GM21737 (cell line): ENCODE data around the gene AQP4.

ENCODE experiments used
- ATAC-seq: cut with Tn5 transposase; IDR thresholded peaks from one replicate; pipeline ENCODE4 v1.9.1; 2021; ENCODE audit warnings: mild to moderate bottlenecking, moderate library complexity; ENCODE audit not compliant: unreplicated experiment

AQP4 gene, protein sequence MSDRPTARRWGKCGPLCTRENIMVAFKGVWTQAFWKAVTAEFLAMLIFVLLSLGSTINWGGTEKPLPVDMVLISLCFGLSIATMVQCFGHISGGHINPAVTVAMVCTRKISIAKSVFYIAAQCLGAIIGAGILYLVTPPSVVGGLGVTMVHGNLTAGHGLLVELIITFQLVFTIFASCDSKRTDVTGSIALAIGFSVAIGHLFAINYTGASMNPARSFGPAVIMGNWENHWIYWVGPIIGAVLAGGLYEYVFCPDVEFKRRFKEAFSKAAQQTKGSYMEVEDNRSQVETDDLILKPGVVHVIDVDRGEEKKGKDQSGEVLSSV

GRCh38 chr18:26865557-26865956, at the start of gene AQP4:
AQP4 (minus strand) TSS chr18:26865707; CDS start chr18:26865689, 18 bp downstream.
- ATAC-seq = no peak

DNA sequence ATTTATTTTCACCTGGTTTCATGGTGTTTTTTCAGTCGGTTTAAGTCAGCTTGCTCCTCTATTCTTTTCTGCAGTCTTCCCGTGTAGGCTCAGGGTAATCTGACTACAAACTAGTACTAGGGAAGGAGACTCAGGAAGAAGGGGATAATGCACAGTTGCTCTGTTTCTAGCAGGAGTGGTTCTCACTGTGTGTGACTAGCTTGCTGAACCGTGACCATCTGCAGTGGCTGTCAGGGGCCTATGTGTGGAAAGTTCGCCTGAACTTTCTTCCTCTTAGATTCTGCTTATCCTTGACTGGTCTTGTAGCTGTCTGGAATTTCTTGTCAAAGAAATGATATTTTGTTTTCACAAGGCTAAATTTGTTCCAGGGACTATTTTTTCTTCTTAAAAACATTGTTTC, 46.3 kb upstream of the AQP4 start:
- ATAC-seq = no peak

DNA sequence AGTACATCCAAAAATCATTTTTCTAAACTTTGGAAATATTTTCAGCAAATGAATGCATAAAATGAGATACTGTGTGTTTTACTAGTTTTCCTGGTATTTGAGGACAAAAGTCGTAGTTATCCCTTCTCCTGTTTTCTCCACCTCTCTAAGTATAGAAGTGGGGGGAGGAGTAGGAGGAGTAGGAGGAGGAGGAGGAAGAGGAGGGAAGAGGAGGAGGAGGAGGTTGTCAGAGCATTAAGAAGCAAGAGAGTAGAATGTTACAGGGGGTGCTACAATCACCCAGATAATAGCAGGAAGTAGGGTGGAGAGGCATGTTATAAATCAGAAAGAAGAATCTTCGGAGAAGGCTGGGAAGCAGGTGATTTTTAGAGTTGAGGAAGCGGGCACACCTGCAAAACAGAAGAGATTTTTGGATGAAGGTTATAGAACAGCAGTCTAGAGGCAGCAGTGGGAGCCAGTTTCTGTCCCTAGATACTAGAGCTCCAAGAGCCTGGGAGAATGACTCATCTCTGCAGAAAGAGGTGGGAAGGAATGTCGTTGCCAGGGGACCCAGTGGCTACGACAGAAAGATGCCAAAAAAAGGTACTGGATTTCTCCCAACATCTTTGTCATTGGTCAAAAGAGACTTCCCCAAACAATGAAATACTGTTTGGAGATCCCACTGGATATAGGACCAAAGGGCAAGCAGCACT, 44.2 kb upstream of the AQP4 start:
- ATAC-seq = no peak

DNA sequence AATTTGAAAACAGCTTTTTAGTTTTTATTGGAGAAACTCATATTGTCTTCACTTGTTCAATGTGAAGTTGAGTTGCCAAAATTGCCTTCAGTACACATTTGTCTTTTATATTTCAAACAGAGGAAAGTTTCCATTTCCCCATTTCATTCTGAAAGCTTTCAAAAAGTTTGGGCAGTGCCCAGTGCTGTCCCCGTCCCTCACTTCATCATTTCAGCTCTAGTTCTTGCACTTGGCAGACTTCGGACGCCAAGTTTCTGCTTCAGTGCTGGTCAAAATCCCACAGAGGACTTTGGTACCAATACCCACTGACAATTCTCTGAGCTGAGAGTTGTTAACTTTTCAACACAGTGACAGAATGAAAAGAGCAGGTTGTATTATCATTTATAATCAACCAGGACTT, 43.4 kb upstream of the AQP4 start:
- ATAC-seq = no peak

DNA sequence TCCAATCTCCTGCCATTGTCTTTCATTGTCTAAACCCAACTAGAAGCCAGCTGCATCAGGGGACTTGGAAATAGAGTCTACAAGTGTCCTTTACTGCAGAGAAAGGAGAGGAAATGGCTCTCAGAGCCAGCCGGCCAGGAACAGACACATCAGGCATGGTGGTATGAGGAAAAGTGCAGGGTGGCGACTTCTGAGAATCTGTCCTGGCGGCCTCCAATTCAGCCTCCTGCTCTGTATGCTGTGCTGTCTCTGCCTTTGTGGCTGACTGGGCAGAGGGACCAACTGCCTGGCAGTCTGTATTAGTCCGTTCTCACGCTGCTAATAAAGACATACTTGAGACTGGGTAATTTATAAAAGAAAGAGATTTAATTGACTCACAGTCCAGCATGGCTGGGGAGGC, 36.8 kb upstream of the AQP4 start:
- ATAC-seq = no peak

DNA sequence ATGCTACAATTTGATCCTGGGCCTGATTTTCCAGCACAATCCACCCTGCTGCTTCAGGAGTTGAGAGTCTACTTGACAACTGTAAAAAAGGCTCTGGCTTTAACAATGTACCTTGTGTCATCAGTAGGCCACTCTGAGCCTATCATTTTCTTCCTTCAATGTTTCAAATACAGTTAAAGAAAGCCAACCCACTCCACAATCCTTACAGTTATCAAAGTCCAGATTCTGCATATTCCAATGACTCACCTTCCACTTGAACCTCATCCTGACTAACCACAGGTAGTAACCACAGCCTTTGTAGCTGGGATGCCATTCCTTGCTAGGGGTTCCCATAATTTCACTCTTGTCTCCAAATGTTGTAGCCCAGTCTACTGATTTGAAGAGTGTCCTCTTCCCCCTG, 35.5 kb upstream of the AQP4 start:
- no peak for ATAC-seq

DNA sequence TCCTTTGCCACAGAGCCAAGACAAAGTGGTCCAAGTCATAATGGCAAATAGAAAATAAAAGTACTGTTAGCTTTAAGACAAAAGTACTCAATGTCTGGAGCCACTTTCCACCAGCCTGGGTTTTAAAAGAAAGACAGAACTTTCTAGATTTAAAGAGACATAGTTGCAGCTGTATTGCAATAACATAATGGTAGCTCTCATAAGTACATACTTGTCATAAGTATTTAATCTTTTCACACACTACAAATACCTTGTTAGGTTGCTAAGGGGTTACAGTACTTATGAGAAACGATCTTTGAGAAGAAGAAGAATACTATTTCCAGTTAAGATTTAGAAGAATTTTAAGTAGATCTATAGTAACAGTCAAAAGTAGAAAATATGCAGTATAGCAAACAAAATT, 28.9 kb upstream of the AQP4 start:
- ATAC-seq = no peak

DNA sequence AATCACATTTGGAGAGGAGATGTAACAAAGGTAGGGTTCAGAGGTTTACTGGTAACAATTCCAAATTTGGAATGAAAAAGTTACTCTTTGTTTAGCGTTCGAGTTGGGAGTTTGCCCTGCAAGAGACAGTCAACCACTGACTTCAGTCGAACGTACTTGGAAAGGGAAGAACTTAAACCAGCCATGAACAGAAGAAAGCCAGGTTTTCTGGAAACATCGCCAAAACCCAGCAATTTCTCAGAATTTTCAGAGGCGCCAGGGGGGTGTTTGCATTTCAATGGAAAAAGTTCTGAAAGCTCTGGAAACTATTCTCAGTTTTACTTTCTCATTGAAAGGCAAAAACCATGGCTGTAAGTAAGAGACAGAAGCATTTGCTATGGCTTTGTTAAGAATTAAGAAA, 28.5 kb upstream of the AQP4 start:
- no peak for ATAC-seq

GRCh38 chr18:26888259-26888658, 22.8 kb upstream of the AQP4 start:
- ATAC-seq = no peak

GRCh38 chr18:26875040-26875654, 9.6 kb upstream of the AQP4 start:
- ATAC-seq = no peak

GRCh38 chr18:26874283-26874682, 8.8 kb upstream of the AQP4 start:
- no peak for ATAC-seq

DNA sequence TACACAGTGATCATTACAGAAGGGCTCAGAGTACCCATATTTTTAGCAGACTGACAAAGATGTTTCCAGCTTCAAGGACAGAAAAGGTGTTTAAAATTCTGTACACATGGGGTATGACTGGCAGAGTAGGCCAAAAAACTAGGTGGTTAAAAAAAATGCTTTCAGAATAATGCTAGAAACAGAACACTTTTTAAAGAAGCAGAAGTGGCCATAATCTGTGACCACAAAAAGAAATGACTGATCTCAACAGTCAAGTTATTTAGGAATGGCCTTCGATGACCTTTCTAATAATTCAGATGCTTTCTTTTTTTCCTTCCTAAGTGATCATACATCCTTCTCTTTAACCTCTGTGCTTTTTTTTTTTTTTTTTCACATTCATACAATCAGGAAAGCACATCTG, 4.1 kb upstream of the AQP4 start:
- no peak for ATAC-seq

- ATAC-seq = no peak
These were observed 3.6 kb upstream of the AQP4 start for GRCh38 chr18:26868968-26869586.

DNA sequence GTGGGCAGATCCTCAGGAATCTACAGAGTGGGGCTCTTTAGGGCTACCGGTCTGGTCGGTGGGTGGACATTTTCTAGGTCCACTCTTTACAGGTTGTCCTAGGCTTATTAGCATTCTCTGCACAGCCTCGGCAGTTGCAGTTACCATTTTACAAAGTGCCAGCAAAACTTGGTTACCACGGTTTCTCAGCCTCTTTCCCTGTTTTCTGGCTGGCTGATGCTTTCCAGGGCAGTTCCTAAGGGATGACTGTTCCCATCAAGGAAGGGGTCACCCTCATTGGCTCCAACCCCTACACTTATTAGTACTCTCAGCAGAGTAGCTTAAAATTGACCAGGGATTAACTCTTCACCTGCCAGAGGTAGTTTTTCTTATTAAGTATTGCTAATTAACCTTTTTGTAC, 2.0 kb upstream of the AQP4 start:
- no peak for ATAC-seq

GRCh38 chr18:26864658-26865057, 849 bp downstream of the AQP4 start:
- ATAC-seq = no peak

DNA sequence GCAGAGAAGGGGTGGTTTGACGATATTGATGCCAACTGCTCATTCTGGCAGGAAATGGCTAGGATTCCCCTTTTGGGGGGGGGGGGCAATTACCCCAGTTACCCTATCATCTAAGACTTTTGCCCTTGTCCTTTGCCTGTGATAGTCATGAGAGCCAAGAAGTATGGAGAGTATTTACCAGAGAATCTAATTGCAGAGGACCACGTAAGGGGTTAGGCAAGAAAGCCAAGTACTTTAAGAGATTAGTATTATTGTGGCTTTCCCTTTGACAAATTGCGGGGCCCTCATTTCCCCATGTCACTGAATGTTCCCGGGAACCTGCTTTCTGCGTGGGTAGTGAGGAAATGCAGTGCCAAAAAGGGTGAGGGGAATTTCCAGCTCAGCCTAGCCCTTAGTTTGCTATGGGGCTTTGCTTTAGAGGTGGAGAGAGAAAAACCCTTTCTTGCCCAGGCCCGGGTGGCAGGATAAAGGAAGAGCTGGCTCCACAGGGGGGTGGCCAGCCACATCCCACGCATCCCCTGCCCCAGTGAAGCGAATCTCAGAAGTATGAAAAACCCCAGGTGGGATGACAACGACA, 1.5 kb downstream of the AQP4 start:
- ATAC-seq = no peak

DNA sequence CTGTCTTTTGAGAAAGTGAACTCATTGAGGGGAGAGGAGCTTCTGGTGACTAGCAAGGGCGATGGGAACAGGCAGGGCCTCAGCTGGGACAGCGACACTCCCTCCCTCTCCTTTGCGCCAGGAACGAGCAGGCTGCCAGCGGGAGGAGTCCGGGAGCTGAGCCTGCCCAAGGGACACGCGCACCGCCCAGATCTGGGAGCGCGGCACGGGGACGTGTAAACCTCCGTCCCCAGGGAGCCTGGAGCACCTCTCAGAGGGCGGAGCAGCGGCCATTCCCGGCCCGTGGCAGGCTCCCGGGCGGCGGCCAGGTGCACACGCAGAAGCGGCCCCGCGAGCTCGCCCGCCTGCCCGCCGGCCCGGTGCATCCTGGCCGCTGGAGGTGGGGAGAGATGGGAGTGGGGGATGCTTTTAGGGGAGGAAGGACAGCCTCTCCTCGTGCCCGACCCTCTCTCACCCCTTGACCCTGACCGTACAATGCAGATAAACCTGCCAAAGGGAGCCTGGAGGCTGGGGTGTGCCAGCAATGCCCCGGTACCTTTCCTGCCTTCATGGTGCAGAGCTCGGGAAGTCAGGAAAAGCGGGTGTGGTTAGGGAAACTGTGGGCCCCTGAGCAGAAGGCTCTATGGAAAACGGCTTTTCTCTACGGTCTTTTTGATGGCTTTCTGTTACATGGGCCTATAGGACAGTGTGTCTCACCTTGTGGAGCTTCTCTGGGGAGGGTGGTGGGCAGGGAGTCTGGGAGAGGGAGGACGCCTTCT, 2.2 kb downstream of the AQP4 start:
- no peak for ATAC-seq

- no peak for ATAC-seq
These were observed 3.4 kb downstream of the AQP4 start for GRCh38 chr18:26862084-26862483.

GRCh38 chr18:26854292-26854881, 11.1 kb downstream of the AQP4 start:
- no peak for ATAC-seq

DNA sequence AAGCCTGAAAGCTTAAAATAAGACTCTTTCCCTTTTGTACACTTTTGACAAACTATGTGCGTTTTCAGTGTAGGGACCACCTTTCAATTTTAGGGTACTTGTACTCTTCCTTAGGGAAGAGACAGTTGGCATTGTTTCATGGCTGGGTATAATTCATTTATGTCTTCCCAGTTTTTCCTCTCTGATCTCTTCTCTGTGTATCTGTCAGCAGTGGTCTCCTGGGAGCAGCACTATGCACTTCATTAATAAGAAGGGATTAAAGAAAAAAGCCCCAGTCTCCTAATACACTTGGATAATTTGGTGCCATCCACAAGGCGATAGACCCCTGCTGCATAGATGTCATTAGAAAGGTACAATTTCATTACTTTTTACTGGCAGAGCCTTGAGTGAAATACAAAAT, 12.1 kb downstream of the AQP4 start:
- no peak for ATAC-seq
